ENCODE data around the gene MRPL3.

MRPL3 gene

DNA sequence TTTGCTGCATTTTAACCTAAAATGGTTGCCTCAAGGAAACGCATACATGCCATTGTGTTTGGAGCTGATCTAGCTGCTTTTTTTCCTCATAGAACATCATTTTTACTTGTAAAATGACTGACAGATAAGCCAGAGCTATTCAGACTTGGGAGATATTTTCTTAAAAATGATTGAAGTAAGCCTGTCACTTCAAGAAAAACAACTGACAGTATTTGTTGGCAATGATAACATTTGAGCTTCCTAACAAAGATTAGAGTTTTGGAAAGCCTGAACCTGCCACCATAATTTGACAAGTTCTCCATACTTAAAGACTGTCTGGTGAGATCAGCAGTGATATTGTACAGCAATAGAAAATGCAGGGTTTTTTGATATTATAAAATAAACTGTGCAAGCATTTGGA, 27.6 kb upstream of the MRPL3 start:
- TF ChIP-seq, protein P1, sequence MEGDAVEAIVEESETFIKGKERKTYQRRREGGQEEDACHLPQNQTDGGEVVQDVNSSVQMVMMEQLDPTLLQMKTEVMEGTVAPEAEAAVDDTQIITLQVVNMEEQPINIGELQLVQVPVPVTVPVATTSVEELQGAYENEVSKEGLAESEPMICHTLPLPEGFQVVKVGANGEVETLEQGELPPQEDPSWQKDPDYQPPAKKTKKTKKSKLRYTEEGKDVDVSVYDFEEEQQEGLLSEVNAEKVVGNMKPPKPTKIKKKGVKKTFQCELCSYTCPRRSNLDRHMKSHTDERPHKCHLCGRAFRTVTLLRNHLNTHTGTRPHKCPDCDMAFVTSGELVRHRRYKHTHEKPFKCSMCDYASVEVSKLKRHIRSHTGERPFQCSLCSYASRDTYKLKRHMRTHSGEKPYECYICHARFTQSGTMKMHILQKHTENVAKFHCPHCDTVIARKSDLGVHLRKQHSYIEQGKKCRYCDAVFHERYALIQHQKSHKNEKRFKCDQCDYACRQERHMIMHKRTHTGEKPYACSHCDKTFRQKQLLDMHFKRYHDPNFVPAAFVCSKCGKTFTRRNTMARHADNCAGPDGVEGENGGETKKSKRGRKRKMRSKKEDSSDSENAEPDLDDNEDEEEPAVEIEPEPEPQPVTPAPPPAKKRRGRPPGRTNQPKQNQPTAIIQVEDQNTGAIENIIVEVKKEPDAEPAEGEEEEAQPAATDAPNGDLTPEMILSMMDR (IDR thresholded peaks at IDR 0.05): no peak
- DNase-seq: no peak
- no peaks in the 10 kb centered on the region for H3K36me3 Mint-ChIP-seq (ENCODE audit: low read depth)
- H3K9me3 Mint-ChIP-seq: no peaks in the 10 kb centered on the region
- H3K4me3 Mint-ChIP-seq: no peak overlapping the region
- H3K4me1 Mint-ChIP-seq: peaks cover 4% of the 10 kb centered on the region
- H3K27me3 Mint-ChIP-seq (ENCODE audit: low read depth, poor library complexity): peaks cover 5% of the 10 kb centered on the region
- H3K27ac Mint-ChIP-seq: no peak overlapping the region

DNA sequence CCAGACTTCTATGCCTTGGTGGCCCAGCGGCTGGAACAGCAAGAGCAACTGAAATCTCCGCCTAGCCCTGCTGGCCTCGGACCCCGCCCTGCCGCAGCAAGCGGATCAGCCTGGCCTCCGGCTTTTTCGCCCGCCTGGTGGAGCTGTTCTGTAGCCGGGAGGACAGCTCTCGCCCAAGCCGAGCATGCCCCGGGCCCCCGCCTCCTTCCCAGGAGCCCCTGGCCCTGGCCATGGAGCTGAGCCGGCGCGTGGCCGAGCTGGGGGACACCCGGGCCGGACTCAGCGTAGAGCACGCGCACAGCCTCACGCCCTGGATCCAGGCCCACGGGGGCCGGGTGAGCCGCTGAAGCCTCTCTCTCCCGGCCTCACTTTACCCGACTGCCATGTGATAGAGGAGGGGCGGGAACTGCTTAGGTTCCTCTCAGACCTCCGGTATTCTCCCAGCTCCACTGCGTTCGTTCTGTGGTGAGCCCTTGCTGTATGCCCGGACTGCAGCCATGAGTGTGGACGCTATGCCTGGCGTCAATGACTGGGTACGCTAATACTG, 24.1 kb upstream of the MRPL3 start:
- peak overlapping the region; percentile 54 for H3K4me3 Mint-ChIP-seq
- no peaks in the 10 kb centered on the region for H3K9me3 Mint-ChIP-seq
- no peaks in the 10 kb centered on the region for H3K36me3 Mint-ChIP-seq (ENCODE audit: low read depth)
- H3K27me3 Mint-ChIP-seq (ENCODE audit: low read depth, poor library complexity): peaks cover 8% of the 10 kb centered on the region
- H3K27ac Mint-ChIP-seq: no peak overlapping the region
- TF ChIP-seq, protein P1 (IDR thresholded peaks at IDR 0.05): peak; percentile 29
- H3K4me1 Mint-ChIP-seq: peaks cover 4% of the 10 kb centered on the region
- DNase-seq: peak; percentile 71

- peaks cover 6% of the 10 kb centered on the region for H3K9me3 Mint-ChIP-seq
- peaks cover 9% of the 10 kb centered on the region for H3K27me3 Mint-ChIP-seq (ENCODE audit: low read depth, poor library complexity)
- DNase-seq: no peak
- H3K36me3 Mint-ChIP-seq (ENCODE audit: low read depth): no peaks in the 10 kb centered on the region
- H3K27ac Mint-ChIP-seq: no peak overlapping the region
- TF ChIP-seq, protein P1 (IDR thresholded peaks at IDR 0.05): no peak
- H3K4me3 Mint-ChIP-seq: no peak overlapping the region
- no peaks in the 10 kb centered on the region for H3K4me1 Mint-ChIP-seq
Observed at GRCh38 chr3:131518680-131519079, 15.9 kb upstream of the MRPL3 start.

DNA sequence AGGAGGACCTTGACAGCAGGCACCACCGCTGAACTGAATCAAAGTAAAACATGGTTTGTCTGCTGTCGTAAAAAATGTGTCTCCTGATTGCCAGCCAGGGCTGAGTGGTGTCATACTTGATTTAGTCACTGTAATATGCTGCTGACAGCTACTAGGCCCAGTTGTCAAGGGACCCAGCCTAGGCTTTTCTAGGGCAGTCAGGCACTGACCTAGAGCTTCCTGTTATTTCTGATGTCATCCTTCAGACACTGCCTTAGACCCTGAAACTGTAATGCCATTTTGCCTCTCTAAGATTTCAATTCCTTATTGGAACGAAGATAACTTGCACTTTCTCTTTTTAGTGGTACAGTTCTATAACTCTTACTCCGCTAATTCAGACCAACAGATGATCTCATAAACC, 2.6 kb upstream of the MRPL3 start:
- H3K36me3 Mint-ChIP-seq (ENCODE audit: low read depth): peaks cover 9% of the 10 kb centered on the region

GRCh38 chr3:131503320-131503635, 507 bp upstream of the MRPL3 start:
- Mint-ChIP-seq H3K27me3 (ENCODE audit: low read depth, poor library complexity) (peaks cover 43% of the 10 kb centered on the region), H3K27ac (no peak overlapping the region), H3K9me3 (no peaks in the 10 kb centered on the region), H3K4me1 (peaks cover 24% of the 10 kb centered on the region), H3K4me3 (peak overlapping the region; percentile 99), H3K36me3 (ENCODE audit: low read depth) (peaks cover 28% of the 10 kb centered on the region)
- TF ChIP-seq, protein P1 (IDR thresholded peaks at IDR 0.05): no peak
- DNase-seq: no peak

More for the DNA sequence above, 2.6 kb upstream of the MRPL3 start:
- DNase-seq: no peak
- Mint-ChIP-seq H3K27me3 (ENCODE audit: low read depth, poor library complexity) (peaks cover 48% of the 10 kb centered on the region), H3K4me3 (no peak overlapping the region), H3K9me3 (no peaks in the 10 kb centered on the region), H3K27ac (no peak overlapping the region), H3K4me1 (peaks cover 24% of the 10 kb centered on the region)
- TF ChIP-seq, protein P1 (IDR thresholded peaks at IDR 0.05): no peak

DNA sequence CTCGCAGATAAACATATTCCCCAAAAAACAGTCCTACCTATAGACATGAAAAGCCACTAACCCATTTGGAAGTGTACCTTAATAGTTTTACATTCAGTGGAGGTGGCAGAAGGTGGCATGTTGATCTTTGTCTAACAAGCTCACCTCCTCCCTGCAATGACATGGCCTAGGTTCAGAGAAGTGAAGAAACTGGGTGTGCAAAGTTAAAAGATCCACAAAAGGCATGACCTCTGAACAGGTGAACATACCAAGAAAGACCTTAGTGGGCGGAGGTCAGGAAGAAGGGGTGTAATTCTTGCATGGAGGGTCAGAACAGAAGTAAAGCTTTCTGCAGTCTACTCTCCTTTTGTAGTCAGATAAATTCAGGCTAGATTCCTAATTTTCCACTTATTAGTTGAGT, 822 bp downstream of the MRPL3 start:
- Mint-ChIP-seq H3K36me3 (ENCODE audit: low read depth) (peaks cover 36% of the 10 kb centered on the region), H3K27me3 (ENCODE audit: low read depth, poor library complexity) (peaks cover 34% of the 10 kb centered on the region), H3K9me3 (no peaks in the 10 kb centered on the region), H3K27ac (peak overlapping the region; percentile 99), H3K4me1 (peaks cover 24% of the 10 kb centered on the region), H3K4me3 (peak overlapping the region; percentile 99)
- TF ChIP-seq, protein P1 (IDR thresholded peaks at IDR 0.05): no peak
- DNase-seq: no peak

Data from nephron progenitor cell (in vitro differentiated cells).